HG03575 (cell line): Measurements from ENCODE around the gene MAST2.

Experiments
- ATAC-seq: cut with Tn5 transposase; IDR thresholded peaks from one replicate; pipeline ENCODE4 v1.9.1; 2021; ENCODE audit not compliant: unreplicated experiment, insufficient number of reproducible peaks, low FRiP score; ENCODE audit errors: extremely low read depth

MAST2 gene

DNA sequence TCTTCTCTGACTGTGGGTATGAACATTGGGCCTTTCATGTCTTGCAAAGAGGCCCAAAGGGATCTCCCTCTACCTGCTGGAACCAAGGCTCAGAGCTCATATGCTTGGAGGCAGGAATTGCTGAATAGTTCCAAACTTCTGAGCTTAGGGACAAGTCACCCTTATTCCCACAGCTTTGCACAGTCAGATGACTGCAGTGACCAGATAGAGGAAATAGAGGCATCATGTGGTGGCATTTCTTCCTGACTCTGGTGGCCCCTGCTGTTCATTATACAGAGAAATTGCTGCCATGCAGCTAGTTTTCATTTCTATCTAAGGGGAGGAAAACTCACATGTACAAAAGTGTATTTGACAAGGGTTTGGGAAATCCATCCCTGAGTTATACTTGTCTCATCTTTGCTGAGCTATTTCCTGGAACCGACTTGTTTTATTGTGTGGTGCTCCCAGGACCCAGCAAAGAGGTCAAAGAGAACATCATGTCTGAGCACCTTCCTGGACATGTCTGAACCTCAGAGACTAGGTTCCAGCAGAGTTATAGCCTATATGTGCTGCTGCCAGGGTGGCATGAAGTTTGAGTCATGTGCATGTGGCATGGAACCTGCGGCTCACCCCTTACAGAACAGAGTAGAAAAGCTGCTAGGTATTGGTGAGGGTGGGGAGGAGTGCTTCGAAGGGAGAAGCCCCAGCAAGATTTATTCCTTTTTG is 197.8 kb downstream of the MAST2 start:
- no peak for ATAC-seq

DNA sequence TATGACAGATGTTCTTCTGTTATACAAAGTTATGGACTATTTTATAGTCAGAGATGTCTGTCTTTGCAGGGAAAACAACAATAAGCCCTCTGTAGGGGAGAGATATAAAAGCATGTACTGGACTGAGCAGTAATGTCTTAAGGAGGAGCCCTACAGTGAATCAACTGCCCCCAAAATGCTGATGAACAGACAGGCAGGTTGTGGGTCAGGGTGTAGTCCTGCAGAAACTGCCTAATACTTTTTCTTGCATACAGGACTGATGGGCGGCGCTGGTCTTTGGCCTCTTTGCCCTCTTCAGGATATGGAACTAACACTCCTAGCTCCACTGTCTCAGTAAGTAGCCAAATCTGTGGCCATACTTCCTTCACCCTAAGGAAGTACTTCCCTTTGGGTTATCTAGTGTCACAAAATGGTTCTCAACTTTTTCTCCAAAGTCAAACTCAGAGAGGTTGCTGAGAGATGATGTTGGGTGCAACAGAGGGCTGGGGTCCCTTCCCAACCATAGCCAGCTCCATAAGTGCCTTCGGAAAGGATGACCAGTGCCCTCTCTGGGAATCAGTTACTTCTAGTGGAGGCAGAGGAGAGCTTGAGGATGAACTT is 199.2 kb downstream of the MAST2 start:
- ATAC-seq = no peak

DNA sequence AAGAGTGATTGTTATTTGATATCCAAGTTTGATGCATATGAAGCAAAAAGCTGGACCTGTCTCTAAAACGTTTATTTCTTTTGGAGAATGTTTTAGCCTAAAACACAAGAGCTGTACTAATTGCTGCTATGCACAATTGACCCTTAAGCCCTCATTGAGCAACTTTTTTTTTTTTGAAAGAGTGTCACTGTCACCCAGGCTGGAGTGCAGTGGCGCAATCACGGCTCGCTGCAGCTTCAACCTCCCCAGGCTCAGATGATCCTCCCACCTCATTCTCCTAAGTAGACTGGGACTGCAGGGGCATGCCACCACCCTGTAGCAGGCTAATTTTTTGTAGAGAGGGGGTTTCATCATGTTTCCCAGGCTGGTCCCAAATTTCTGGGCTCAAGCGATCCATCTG is 199.9 kb downstream of the MAST2 start:
- no peak for ATAC-seq

- no peak for ATAC-seq
Observed at GRCh38 chr1:46004492-46004891, 201.1 kb downstream of the MAST2 start.

DNA sequence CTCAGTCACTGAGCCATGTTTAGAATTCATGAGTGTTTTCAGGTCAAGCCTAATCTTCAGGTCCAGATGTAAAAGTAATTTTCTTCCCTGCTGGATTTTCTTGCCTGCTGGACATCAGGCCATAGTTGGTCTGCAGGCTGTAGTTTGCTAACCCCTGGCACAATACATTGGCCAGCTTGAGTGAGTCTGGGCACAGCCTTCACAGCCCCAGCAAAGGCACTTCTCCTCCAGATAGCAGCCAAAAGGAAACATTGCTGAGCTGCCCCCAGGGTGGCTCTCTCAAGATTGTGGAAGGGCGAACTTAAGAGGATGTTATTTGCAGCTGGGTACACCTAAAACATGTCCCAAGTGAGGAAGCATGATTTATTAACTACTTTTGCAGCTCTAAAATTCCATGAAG is 202.2 kb downstream of the MAST2 start:
- no peak for ATAC-seq

DNA sequence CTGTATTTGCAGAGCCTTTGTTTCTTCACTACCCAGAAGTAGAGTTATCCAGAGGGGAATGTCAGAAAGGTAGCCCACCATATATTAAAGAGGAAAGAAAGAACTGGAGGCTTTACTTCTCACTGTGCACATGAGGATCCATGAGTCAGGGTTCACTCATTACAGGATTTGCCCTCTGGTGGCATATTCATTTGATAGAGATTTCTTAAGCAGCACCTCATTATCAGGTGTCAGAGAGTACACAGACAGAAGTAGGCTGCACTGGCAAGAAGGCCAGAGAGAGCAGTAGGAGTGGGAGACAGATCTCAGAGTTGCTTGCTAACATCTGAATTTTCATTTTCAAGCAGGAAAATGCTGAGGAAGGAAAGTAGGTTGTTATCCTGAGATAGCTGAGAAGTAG is 205.2 kb downstream of the MAST2 start:
- ATAC-seq = no peak

DNA sequence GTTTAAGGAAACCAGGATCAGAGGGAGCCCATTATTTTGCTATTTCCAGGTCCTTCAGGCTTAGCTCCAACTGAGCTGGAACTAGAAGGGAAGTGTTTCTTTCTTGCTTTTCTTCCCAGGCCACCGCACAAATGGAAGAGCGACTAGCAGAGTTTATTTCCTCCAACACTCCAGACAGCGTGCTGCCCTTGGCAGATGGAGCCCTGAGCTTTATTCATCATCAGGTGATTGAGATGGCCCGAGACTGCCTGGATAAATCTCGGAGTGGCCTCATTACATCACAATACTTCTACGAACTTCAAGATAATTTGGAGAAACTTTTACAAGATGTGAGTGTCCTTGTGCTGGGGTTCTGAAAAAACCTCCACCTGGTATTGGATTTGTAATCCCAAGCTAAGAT is 207.2 kb downstream of the MAST2 start:
- no peak for ATAC-seq

GRCh38 chr1:46011121-46011695 is 207.8 kb downstream of the MAST2 start:
- no peak for ATAC-seq

DNA sequence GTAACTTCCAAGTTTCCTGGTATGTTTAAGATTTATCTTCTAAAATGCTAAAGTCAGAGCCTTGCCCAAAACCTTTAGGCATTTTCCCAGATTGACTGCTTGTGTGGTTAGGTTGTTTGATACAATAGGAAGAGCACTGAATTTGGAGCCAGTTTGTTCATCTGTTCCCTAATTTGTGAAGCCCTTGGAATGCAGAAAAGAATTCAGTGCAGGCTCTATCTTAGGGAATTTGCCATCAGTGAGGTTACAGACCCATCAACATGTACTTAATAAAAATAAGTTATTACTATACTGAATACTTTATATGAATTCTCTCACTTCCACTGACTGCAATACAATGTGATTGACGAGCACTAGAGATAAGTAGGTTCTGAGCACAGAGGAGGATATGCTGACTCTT is 208.8 kb downstream of the MAST2 start:
- no peak for ATAC-seq

DNA sequence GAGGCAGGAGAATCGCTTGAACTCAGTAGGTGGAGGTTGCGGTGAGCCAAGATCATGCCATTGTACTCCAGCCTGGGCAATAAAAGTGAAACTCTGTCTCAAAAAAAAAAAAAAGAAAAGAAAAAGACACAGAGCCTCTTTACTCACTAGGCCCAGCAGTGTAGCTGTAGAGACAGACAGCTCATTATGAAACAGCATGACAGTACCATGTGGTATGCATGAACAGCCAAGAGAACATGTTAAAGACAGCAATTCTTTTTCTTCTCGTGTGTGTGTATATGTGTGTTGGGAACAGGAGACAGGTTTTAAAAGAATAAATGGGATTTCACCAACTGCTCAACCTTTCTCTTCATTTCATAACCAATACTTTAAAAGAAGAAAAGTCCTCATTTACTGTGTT is 210.2 kb downstream of the MAST2 start:
- ATAC-seq = no peak

DNA sequence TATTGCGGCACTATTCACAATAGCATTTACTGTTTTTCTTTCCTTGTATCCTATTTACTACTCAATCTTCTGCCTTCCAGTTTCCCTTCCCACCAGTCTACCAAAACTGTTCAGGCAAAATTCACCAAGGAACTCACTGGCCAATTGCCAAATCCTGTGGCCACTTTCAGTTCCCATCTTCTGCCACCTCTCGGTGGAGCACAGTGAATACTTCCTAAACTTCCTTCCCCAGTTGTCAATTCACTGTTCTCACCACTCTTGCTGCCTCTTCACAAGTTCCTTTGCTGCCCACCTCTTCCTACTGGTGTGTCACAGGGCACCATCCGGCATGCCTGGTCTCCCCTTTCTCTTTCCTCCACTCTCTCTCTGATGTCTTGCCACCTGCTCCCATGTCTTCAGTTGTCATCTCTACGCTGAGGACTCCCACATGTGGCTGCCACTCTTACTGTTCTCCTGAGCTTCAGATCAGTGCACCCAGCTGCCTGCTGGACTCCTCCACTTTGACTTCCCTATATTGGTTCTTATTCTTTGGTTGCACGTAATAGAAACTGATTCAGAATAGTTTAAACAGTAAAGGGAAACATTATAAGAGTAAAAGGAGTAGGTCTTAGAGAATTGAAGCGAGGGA is 214.6 kb downstream of the MAST2 start:
- ATAC-seq = no peak

GRCh38 chr1:46019348-46019747 is 215.9 kb downstream of the MAST2 start:
- no peak for ATAC-seq

- no peak for ATAC-seq
Observed at GRCh38 chr1:46020010-46020409, 216.6 kb downstream of the MAST2 start.

- ATAC-seq = no peak
Observed at GRCh38 chr1:46021046-46021996, 217.9 kb downstream of the MAST2 start.

GRCh38 chr1:46026531-46026930 is 223.1 kb downstream of the MAST2 start:
- ATAC-seq = no peak

- ATAC-seq = no peak
Observed at GRCh38 chr1:46027788-46028573, 224.6 kb downstream of the MAST2 start.

DNA sequence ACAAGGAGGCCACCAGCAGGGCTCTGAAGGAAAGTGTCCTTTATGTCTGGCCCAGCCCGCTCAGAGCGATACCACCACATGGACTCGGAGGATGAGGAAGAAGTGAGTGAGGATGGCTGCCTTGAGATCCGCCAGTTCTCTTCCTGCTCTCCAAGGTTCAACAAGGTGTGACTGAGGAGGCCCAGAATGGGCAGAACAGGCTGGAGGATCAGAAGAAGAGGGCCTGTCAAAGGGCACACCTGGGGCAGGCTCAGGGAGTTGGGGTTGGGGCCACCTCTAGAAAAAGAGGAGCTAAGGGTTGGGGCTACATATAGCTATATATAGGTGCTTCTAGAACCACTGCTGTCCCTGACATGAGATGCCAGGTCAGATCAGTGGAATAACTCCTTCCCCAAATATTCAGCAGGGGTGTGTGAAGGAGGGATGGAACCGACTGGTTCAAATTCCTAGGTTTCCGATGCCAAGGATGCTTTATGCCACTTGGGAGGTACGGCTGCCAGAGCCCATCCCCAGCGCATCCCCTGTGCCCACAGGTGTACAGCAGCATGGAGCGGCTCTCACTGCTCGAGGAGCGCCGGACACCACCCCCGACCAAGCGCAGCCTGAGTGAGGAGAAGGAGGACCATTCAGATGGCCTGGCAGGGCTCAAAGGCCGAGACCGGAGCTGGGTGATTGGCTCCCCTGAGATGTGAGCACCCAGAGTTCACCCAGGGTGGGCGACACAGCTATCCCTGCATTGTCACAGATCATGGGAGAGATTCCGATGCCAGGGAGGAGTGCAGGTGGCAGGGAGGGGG is 226.9 kb downstream of the MAST2 start:
- no peak for ATAC-seq
